ENCODE results near the gene POFUT1. TPM values are rescaled to one million over a fixed set of nuclear protein-coding genes. Genes with fewer than 3 reads are reported as not detected.

The POFUT1 gene
- total and polyA plus RNA-seq, 2 of the 8 experiments (the other 6 are each of a cell fraction or from before 2014, with no cell fraction given) = 19.4 to 24.4 TPM

- TF ChIP-seq MAFK (IDR thresholded peaks at IDR 0.05; ENCODE audit: low read depth, low read length) (no peak), CREB1 (IDR thresholded peaks at IDR 0.05) (no peak), SIRT6 (IDR thresholded peaks at IDR 0.05; ENCODE audit: low read length) (no peak), POLR2AphosphoS5 (IDR thresholded peaks at IDR 0.05; ENCODE audit: low read depth, low read length) (no peak)
Observed at GRCh38 chr20:32236819-32237218, 29.1 kb downstream of the POFUT1 start (continued).
